ENCODE data around the gene SIRT3. TPM values are rescaled to one million over a fixed set of nuclear protein-coding genes. Genes with fewer than 3 reads are reported as not detected.

Gene SIRT3
- total RNA-seq, 1 donor from 2014 or later: 33.2 TPM

GRCh38 chr11:204587-205109, 31.5 kb downstream of the SIRT3 start:
- Mint-ChIP-seq H3K36me3 (peaks cover 7% of the 10 kb centered on the region), H3K4me3 (no peak overlapping the region), H3K27me3 (ENCODE audit: low read depth) (no peaks in the 10 kb centered on the region), H3K4me1 (peaks cover 16% of the 10 kb centered on the region), H3K27ac (no peak overlapping the region), H3K9me3 (no peaks in the 10 kb centered on the region)
- peak in 1 of 2 experiments; percentile 26 for DNase-seq (ENCODE audit: low spot score in 2 of 2, unreplicated experiment in 2 of 2)
- no peak for TF ChIP-seq CTCF (IDR thresholded peaks at IDR 0.05; ENCODE audit: unreplicated experiment)

- peaks cover 12% of the 10 kb centered on the region for H3K4me1 Mint-ChIP-seq
- no peak for TF ChIP-seq CTCF (IDR thresholded peaks at IDR 0.05; ENCODE audit: unreplicated experiment)
- H3K4me3 Mint-ChIP-seq: no peak overlapping the region
- DNase-seq (ENCODE audit: low spot score in 2 of 2, unreplicated experiment in 2 of 2): peak in 1 of 2 experiments; percentile 36
- no peak overlapping the region for H3K27ac Mint-ChIP-seq
- H3K9me3 Mint-ChIP-seq: no peaks in the 10 kb centered on the region
- H3K36me3 Mint-ChIP-seq: peaks cover 6% of the 10 kb centered on the region
- H3K27me3 Mint-ChIP-seq (ENCODE audit: low read depth): no peaks in the 10 kb centered on the region
These were observed 32.1 kb downstream of the SIRT3 start for GRCh38 chr11:203945-204586.

GRCh38 chr11:203056-203944, 32.8 kb downstream of the SIRT3 start:
- Mint-ChIP-seq H3K9me3 (no peaks in the 10 kb centered on the region), H3K27me3 (ENCODE audit: low read depth) (no peaks in the 10 kb centered on the region), H3K4me1 (peaks cover 11% of the 10 kb centered on the region), H3K36me3 (peaks cover 6% of the 10 kb centered on the region), H3K27ac (no peak overlapping the region), H3K4me3 (no peak overlapping the region)
- TF ChIP-seq CTCF (IDR thresholded peaks at IDR 0.05; ENCODE audit: unreplicated experiment): no peak
- no peak for DNase-seq (ENCODE audit: low spot score in 2 of 2, unreplicated experiment in 2 of 2)

- no peak for TF ChIP-seq CTCF (IDR thresholded peaks at IDR 0.05; ENCODE audit: unreplicated experiment)
- Mint-ChIP-seq H3K27ac (peak overlapping the region; percentile 4), H3K4me3 (no peak overlapping the region), H3K27me3 (ENCODE audit: low read depth) (no peaks in the 10 kb centered on the region), H3K36me3 (peaks cover 6% of the 10 kb centered on the region), H3K4me1 (peaks cover 10% of the 10 kb centered on the region), H3K9me3 (no peaks in the 10 kb centered on the region)
- no peak for DNase-seq (ENCODE audit: low spot score in 2 of 2, unreplicated experiment in 2 of 2)
These were observed 33.7 kb downstream of the SIRT3 start for GRCh38 chr11:202490-202889.

GRCh38 chr11:201966-202365, 34.2 kb downstream of the SIRT3 start:
- no peaks in the 10 kb centered on the region for H3K27me3 Mint-ChIP-seq (ENCODE audit: low read depth)
- peaks cover 10% of the 10 kb centered on the region for H3K4me1 Mint-ChIP-seq
- H3K36me3 Mint-ChIP-seq: peaks cover 6% of the 10 kb centered on the region
- peak overlapping the region; percentile 4 for H3K27ac Mint-ChIP-seq
- DNase-seq (ENCODE audit: low spot score in 2 of 2, unreplicated experiment in 2 of 2): no peak
- no peak for TF ChIP-seq CTCF (IDR thresholded peaks at IDR 0.05; ENCODE audit: unreplicated experiment)
- no peak overlapping the region for H3K4me3 Mint-ChIP-seq
- H3K9me3 Mint-ChIP-seq: no peaks in the 10 kb centered on the region
